ENCODE measurements around the gene C1orf87.

Gene C1orf87

DNA sequence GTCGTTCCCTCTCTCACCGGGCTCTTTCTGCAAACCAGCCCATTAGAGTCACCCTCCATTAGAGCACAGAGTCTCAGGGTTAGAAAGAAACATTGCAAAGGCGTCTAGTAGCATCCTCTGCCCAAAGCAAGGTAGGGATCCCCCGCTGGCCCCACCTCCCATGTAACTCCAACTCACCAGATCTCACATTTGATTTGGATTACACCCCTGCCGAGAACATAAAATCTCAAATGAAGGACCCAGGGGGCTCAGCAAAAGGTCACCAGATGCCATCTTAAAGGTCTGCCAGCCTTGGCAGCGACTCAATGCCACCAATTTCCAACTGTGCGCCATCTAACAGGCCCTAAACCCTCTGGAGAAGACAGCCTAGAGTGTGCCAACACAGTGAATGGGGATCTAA lies 14.1 kb downstream of the C1orf87 start:
- DNase-seq (ENCODE audit: low read depth in 2 of 2) = no peak

GRCh38 chr1:60055336-60055735 lies 18.2 kb downstream of the C1orf87 start:
- DNase-seq (ENCODE audit: low read depth in 2 of 2) = no peak

- no peak for DNase-seq (ENCODE audit: low read depth in 2 of 2)
Measured at GRCh38 chr1:60054374-60054773, 19.2 kb downstream of the C1orf87 start.

GRCh38 chr1:60052601-60053000 lies 21.0 kb downstream of the C1orf87 start:
- no peak for DNase-seq (ENCODE audit: low read depth in 2 of 2)

- DNase-seq (ENCODE audit: low read depth in 2 of 2) = no peak
Measured at GRCh38 chr1:60051191-60051590, 22.4 kb downstream of the C1orf87 start.

DNA sequence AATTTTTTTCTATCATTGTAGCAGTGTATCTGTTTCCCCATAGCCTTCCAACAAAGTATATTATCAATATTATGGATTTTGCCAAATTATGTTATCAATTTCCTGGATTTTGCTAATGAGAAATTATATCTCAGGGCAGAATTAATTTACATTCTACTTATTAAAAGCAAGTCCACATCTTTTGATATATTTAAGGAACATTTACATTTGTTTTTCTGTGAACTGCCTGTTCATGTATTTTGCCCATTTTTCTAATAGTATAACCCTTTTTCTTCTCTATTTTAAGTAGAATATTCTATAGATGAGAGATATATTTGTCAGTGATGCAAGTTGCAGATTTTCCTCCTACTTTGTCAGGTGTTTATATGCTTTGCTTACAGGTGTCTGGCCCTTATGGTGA lies 24.4 kb downstream of the C1orf87 start:
- no peak for DNase-seq (ENCODE audit: low read depth in 2 of 2)

- DNase-seq (ENCODE audit: low read depth in 2 of 2) = no peak
Measured at GRCh38 chr1:60044881-60045280, 28.7 kb downstream of the C1orf87 start.

DNA sequence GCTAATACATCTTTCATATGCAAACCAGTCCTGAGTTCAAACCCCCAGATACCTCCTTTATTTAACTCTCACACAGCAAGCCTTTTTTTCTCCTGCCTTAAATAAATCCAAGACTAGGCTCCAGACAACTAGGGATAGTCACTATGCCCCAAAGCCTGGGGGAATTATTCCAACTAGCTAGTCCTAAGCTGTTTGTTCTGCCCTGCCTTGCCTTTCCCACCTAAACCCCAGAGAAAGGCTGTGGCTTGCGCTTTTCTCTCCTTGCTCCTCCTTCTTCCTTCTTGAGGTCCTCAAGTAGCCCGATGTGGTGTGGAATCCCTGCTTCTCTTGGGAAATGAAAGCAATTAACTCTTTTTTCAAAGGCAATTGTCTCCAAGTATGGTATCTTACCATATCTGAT lies 31.8 kb downstream of the C1orf87 start:
- DNase-seq (ENCODE audit: low read depth in 2 of 2) = no peak

- DNase-seq (ENCODE audit: low read depth in 2 of 2) = no peak
Measured at GRCh38 chr1:60037669-60038068, 35.9 kb downstream of the C1orf87 start.

- DNase-seq (ENCODE audit: low read depth in 2 of 2) = no peak
Measured at GRCh38 chr1:60036856-60037460, 36.6 kb downstream of the C1orf87 start.

GRCh38 chr1:60035921-60036320 lies 37.6 kb downstream of the C1orf87 start:
- DNase-seq (ENCODE audit: low read depth in 2 of 2) = no peak

GRCh38 chr1:60034999-60035398 lies 38.6 kb downstream of the C1orf87 start:
- DNase-seq (ENCODE audit: low read depth in 2 of 2) = no peak

DNA sequence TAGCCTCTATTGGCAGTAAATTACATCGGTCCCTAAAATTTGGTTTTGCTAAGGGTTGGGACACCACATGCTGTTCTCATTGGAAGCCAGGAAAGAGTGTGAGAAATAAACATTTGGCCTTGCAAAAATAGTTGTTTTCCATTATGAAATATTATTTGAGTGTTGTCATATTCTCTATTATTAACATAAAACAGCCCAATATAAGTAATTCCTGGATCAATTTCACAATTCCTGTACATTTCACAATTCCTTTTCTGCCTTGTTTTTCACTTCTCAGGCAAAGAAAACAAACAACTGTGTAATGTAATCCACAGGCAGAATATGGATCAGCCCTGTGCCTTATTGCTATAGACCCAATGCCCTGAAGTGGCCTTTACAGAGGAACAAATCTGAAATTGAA lies 40.5 kb downstream of the C1orf87 start:
- no peak for DNase-seq (ENCODE audit: low read depth in 2 of 2)

GRCh38 chr1:60031146-60031545 lies 42.4 kb downstream of the C1orf87 start:
- no peak for DNase-seq (ENCODE audit: low read depth in 2 of 2)

GRCh38 chr1:60025552-60025951 lies 48.0 kb downstream of the C1orf87 start:
- no peak for DNase-seq (ENCODE audit: low read depth in 2 of 2)

GRCh38 chr1:60017508-60018205 lies 55.9 kb downstream of the C1orf87 start:
- no peak for DNase-seq (ENCODE audit: low read depth in 2 of 2)

GRCh38 chr1:60010690-60011089 lies 62.9 kb downstream of the C1orf87 start:
- no peak for DNase-seq (ENCODE audit: low read depth in 2 of 2)

GRCh38 chr1:60008500-60008899 lies 65.1 kb downstream of the C1orf87 start:
- DNase-seq (ENCODE audit: low read depth in 2 of 2) = no peak

DNA sequence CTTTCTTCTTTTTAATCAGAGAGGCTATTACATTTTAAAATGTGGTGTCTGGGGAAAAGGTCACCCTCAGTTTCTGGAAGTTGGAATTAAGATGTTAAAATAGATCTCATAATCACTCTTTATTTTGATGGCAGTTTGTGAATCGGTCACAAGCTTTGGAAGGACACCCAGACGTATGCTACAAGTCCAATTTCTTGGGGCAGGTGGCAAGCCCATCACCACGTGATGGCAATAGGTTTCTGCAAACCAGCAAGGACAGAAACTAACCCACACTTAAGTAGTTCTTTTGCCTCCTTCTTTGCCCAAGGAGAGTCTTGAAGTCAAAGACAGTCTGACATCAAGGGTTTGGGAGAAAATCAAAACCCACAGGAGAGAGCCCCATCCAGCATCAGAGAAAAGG lies 72.9 kb downstream of the C1orf87 start:
- DNase-seq (ENCODE audit: low read depth in 2 of 2) = no peak

DNA sequence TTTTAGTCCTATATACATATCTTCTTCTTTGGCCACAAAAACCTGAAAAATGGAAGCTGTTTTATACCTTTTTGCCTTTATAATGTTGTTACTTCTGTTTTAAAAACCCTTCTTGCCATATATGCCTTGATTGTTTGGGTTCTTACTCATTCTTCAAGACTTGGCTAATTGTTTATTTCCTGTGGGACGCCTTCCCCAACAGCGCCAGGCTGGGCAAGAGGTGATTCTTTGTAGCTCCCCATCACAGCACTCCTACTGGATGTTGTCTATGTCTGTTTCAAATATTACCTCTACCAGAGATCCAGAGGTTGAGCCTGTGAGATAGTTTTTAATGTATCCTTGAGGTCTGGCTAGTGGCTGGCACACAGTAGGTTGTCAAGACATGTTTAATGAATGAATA lies 73.8 kb downstream of the C1orf87 start:
- DNase-seq (ENCODE audit: low read depth in 2 of 2) = no peak

- DNase-seq (ENCODE audit: low read depth in 2 of 2) = no peak
Measured at GRCh38 chr1:59999006-59999405, 74.6 kb downstream of the C1orf87 start.

GRCh38 chr1:59997479-59998115 lies 76.0 kb downstream of the C1orf87 start:
- no peak for DNase-seq (ENCODE audit: low read depth in 2 of 2)

Data from stimulated activated CD8-positive, alpha-beta memory T cell treated with anti-CD3 and anti-CD28 coated beads, Interleukin-7, amount 100 ng/mL, for 4 hours (primary cell).